SK-N-MC (cell line): ENCODE measurements around the gene TSPAN15.

Experiments
- EZH2 ChIP-seq: fragments of 200-600 bp; sonication (generic); IDR thresholded peaks from one replicate; pipeline ENCODE4 v1.6.1; 2017; ENCODE audit warnings: antibody characterized with exemption
- FOXP2 ChIP-seq: optimal IDR thresholded peaks from 2 replicates; pipeline ENCODE3; 2011; ENCODE audit warnings: mild to moderate bottlenecking, moderate library complexity; ENCODE audit not compliant: insufficient read depth; ENCODE audit errors: extremely low read length, control extremely low read depth
- POLR2AphosphoS5 ChIP-seq: IDR thresholded peaks from 2 replicates; pipeline ENCODE4 v1.6.1; 2012; ENCODE audit warnings: mild to moderate bottlenecking, low read depth, low read length, borderline replicate concordance

- TF ChIP-seq POLR2AphosphoS5 (no peak), EZH2 (no peak), FOXP2 (no peak)
These were observed 46.5 kb downstream of the TSPAN15 start for GRCh38 chr10:69497611-69498390.
